ENCODE measurements around the gene PTS.

PTS gene

DNA sequence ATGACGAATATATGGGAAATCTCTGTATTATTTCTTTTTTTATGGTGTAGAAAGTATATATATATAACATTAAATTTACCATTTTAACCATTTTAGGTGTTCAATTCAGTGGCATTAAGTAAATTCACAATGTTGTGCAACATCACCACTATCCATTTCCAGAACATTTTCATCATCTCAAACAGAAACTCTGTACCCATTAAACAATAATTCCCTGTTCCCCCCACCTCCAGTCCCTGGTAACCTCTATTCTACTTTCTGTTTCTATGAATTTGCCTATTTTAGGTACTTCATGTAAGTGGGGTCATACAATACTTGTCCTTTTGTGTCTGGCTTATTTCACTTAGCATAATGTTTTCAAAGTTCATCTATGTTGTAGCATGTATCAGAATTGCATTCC is 15.3 kb upstream of the PTS start:
- Mint-ChIP-seq H3K36me3 (ENCODE audit: insufficient read depth) (no peaks in the 10 kb centered on the region), H3K4me3 (no peak overlapping the region), H3K4me1 (ENCODE audit: low read depth in 2 of 2) (peaks cover 3 to 8% of the 10 kb centered on the region in 2 donors), H3K9me3 (no peaks in the 10 kb centered on the region), H3K27ac (no peak overlapping the region), H3K27me3 (peaks cover 0 to 9% of the 10 kb centered on the region in 2 donors)
- no peak for ATAC-seq (replicated peaks)
- DNase-seq = no peak

DNA sequence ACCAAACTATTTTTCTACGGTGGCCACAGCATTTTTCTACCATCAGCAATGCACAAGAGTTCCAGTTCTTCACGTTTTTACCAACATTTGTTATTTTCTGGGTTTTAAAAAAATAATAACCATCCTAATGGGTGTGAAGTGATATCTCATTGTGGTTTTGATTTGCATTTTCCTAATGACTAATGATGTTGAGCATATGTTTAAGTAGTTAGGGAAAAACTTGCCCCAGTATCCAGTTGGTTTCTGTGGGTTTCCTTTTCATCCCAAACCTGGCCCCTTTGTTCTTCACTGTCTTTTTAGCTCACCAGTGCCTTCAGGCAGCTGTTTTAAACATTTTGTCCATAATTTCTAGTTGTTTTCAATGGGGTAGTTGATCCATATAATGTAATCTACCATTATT is 14.7 kb upstream of the PTS start:
- Mint-ChIP-seq H3K9me3 (no peaks in the 10 kb centered on the region), H3K4me1 (ENCODE audit: low read depth in 2 of 2) (peaks cover 3 to 8% of the 10 kb centered on the region in 2 donors), H3K27ac (no peak overlapping the region), H3K4me3 (peak overlapping the region in 1 of 2 donors; percentile 31), H3K27me3 (peaks cover 0 to 9% of the 10 kb centered on the region in 2 donors), H3K36me3 (ENCODE audit: insufficient read depth) (no peaks in the 10 kb centered on the region)
- ATAC-seq (replicated peaks) (peak; percentile 37), DNase-seq (no peak)

GRCh38 chr11:112212290-112212689 is 13.9 kb upstream of the PTS start:
- H3K27me3 Mint-ChIP-seq = peaks cover 0 to 9% of the 10 kb centered on the region in 2 donors

DNA sequence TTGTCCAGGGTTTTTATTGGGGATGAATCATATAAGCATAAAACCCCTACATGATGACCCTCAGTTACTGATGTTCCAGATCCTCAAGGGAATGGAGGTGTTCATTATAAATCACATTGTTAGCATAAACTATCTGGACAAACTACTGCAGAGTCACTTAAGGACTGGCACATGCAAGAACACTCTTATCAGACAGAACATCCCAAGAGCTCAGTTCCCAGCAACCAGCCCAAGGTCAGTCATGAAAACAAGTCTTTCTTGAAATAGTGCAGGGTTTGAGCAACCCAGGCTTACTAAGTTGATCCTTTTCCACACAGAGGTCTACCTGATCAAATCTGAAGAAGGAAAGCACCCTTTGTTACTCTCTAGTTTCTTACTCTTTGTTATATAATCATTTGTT is 13.5 kb upstream of the PTS start:
- Mint-ChIP-seq H3K4me1 (ENCODE audit: low read depth in 2 of 2) (peaks cover 3 to 8% of the 10 kb centered on the region in 2 donors), H3K27ac (no peak overlapping the region), H3K36me3 (ENCODE audit: insufficient read depth) (no peaks in the 10 kb centered on the region), H3K9me3 (no peaks in the 10 kb centered on the region), H3K27me3 (peaks cover 0 to 9% of the 10 kb centered on the region in 2 donors), H3K4me3 (no peak overlapping the region)
- DNase-seq (no peak), ATAC-seq (replicated peaks) (no peak)

More at GRCh38 chr11:112212290-112212689, 13.9 kb upstream of the PTS start:
- Mint-ChIP-seq H3K36me3 (ENCODE audit: insufficient read depth) (no peaks in the 10 kb centered on the region), H3K4me3 (no peak overlapping the region), H3K27ac (no peak overlapping the region), H3K4me1 (ENCODE audit: low read depth in 2 of 2) (peaks cover 3 to 8% of the 10 kb centered on the region in 2 donors), H3K9me3 (no peaks in the 10 kb centered on the region)
- ATAC-seq (replicated peaks) (no peak), DNase-seq (no peak)

GRCh38 chr11:112213753-112214152 is 12.5 kb upstream of the PTS start:
- peaks cover 3 to 8% of the 10 kb centered on the region in 2 donors for H3K4me1 Mint-ChIP-seq (ENCODE audit: low read depth in 2 of 2)
- H3K4me3 Mint-ChIP-seq = no peak overlapping the region
- no peak for DNase-seq
- H3K9me3 Mint-ChIP-seq = no peaks in the 10 kb centered on the region
- H3K27ac Mint-ChIP-seq = no peak overlapping the region
- peaks cover 0 to 8% of the 10 kb centered on the region in 2 donors for H3K27me3 Mint-ChIP-seq
- H3K36me3 Mint-ChIP-seq (ENCODE audit: insufficient read depth) = no peaks in the 10 kb centered on the region
- ATAC-seq (replicated peaks) = no peak

- Mint-ChIP-seq H3K27me3 (no peaks in the 10 kb centered on the region), H3K9me3 (no peaks in the 10 kb centered on the region), H3K4me3 (no peak overlapping the region), H3K4me1 (ENCODE audit: low read depth in 2 of 2) (peaks cover 5 to 8% of the 10 kb centered on the region in 2 donors), H3K27ac (peak overlapping the region in 1 of 2 donors; percentile 25), H3K36me3 (ENCODE audit: insufficient read depth) (no peaks in the 10 kb centered on the region)
- no peak for ATAC-seq (replicated peaks)
- DNase-seq = no peak
Measured at GRCh38 chr11:112215621-112216020, 10.6 kb upstream of the PTS start.

DNA sequence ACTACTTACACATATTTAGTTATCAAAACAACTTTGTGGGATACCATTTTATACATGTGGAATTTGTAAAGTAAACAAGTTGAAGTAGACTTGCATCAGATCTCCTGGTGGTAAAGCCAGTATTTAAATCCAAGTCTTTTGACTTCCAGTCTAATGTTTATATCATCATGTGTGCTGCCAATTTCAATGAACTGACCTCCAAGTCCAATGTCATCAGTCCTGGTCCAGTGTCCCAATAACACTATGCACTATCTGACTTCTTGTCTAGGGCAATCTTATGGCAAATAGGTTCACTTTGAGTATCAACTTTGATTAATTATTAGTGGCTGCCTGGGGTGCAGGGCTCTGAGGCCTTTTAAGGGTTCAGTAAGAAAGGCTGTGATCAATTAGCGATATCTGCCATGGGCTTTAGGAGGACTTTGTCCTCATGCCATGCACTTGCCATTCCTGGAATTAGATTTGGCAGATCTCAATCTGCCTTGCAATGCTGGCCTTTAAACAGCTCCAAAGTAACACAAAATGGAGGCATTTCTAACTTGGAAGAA is 9.6 kb upstream of the PTS start:
- Mint-ChIP-seq H3K4me1 (ENCODE audit: low read depth in 2 of 2) (peaks cover 2 to 4% of the 10 kb centered on the region in 2 donors), H3K4me3 (no peak overlapping the region), H3K27me3 (no peaks in the 10 kb centered on the region), H3K36me3 (ENCODE audit: insufficient read depth) (no peaks in the 10 kb centered on the region), H3K9me3 (no peaks in the 10 kb centered on the region), H3K27ac (peak overlapping the region in 1 of 2 donors; percentile 25)
- ATAC-seq (replicated peaks) (no peak), DNase-seq (no peak)

- H3K27ac Mint-ChIP-seq = no peak overlapping the region
- no peaks in the 10 kb centered on the region for H3K9me3 Mint-ChIP-seq
- H3K36me3 Mint-ChIP-seq (ENCODE audit: insufficient read depth) = no peaks in the 10 kb centered on the region
- no peaks in the 10 kb centered on the region for H3K27me3 Mint-ChIP-seq
- peaks cover 0 to 2% of the 10 kb centered on the region in 2 donors for H3K4me1 Mint-ChIP-seq (ENCODE audit: low read depth in 2 of 2)
- ATAC-seq (replicated peaks) (peak; percentile 100), DNase-seq (peak; percentile 51 to 56 (median 54))
- no peak overlapping the region for H3K4me3 Mint-ChIP-seq
Measured at GRCh38 chr11:112219476-112220232, 6.6 kb upstream of the PTS start.

- ATAC-seq (replicated peaks) = no peak
- Mint-ChIP-seq H3K4me1 (ENCODE audit: low read depth in 2 of 2) (peaks cover 0 to 2% of the 10 kb centered on the region in 2 donors), H3K9me3 (no peaks in the 10 kb centered on the region), H3K27me3 (no peaks in the 10 kb centered on the region), H3K36me3 (ENCODE audit: insufficient read depth) (peaks cover 6% of the 10 kb centered on the region), H3K27ac (no peak overlapping the region), H3K4me3 (no peak overlapping the region)
- no peak for DNase-seq
Measured at GRCh38 chr11:112221274-112221835, 4.9 kb upstream of the PTS start.

DNA sequence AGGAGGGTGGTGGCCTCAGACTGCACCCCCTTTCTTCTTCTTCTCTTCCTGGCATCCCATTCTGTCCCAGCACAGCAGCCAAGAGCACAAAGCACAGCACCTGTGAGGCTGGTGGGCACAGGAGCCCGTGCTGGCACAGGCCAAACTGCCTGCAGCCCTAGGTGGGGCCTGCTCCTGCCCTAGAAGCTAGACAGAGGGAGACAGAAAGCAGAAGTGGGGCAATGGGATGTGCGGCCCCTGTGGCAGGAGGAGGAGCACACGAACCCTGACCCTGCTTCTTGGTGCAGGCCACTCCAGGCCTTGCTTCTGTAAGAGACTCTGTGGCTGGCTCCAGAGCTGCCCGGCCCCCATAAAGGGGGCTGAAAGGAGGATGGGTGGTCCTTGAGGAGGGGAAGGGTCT is 3.9 kb upstream of the PTS start:
- H3K4me1 Mint-ChIP-seq (ENCODE audit: low read depth in 2 of 2) = peaks cover 7 to 8% of the 10 kb centered on the region in 2 donors
- H3K27ac Mint-ChIP-seq = no peak overlapping the region
- DNase-seq = no peak
- no peak for ATAC-seq (replicated peaks)
- no peaks in the 10 kb centered on the region for H3K27me3 Mint-ChIP-seq
- no peak overlapping the region for H3K4me3 Mint-ChIP-seq
- no peaks in the 10 kb centered on the region for H3K9me3 Mint-ChIP-seq
- peaks cover 8% of the 10 kb centered on the region for H3K36me3 Mint-ChIP-seq (ENCODE audit: insufficient read depth)

- peaks cover 11% of the 10 kb centered on the region for H3K36me3 Mint-ChIP-seq (ENCODE audit: insufficient read depth)
- ATAC-seq (replicated peaks) = no peak
Measured at GRCh38 chr11:112223121-112223520, 3.1 kb upstream of the PTS start.

GRCh38 chr11:112223754-112224532 is 2.3 kb upstream of the PTS start:
- H3K36me3 Mint-ChIP-seq (ENCODE audit: insufficient read depth) = peaks cover 16% of the 10 kb centered on the region

More at GRCh38 chr11:112223121-112223520, 3.1 kb upstream of the PTS start:
- Mint-ChIP-seq H3K4me3 (no peak overlapping the region), H3K27ac (no peak overlapping the region), H3K4me1 (ENCODE audit: low read depth in 2 of 2) (peaks cover 13 to 14% of the 10 kb centered on the region in 2 donors), H3K27me3 (no peaks in the 10 kb centered on the region), H3K9me3 (no peaks in the 10 kb centered on the region)
- no peak for DNase-seq

DNA sequence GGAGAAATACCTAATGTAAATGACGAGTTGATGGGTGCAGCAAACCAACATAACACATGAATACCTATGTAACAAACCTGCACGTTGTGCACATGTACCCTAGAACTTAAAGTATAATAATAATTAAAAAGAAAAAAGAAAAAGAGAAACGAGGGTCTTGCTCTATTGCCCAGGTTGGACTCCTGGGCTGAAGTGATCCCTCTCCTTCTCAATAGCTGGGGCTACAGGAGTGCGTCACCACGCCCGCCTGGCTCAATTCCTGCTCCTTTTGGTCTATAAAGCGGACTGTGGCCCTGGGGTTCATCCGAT is 521 bp upstream of the PTS start:
- DNase-seq = no peak
- Mint-ChIP-seq H3K9me3 (no peaks in the 10 kb centered on the region), H3K4me3 (peak overlapping the region; percentile 86 to 89), H3K36me3 (ENCODE audit: insufficient read depth) (peaks cover 24% of the 10 kb centered on the region), H3K4me1 (ENCODE audit: low read depth in 2 of 2) (peaks cover 17 to 19% of the 10 kb centered on the region in 2 donors), H3K27ac (peak overlapping the region; percentile 97 to 98), H3K27me3 (no peaks in the 10 kb centered on the region)
- no peak for ATAC-seq (replicated peaks)

More at GRCh38 chr11:112223754-112224532, 2.3 kb upstream of the PTS start:
- Mint-ChIP-seq H3K27ac (no peak overlapping the region), H3K27me3 (no peaks in the 10 kb centered on the region), H3K4me1 (ENCODE audit: low read depth in 2 of 2) (peaks cover 17 to 19% of the 10 kb centered on the region in 2 donors), H3K4me3 (no peak overlapping the region), H3K9me3 (no peaks in the 10 kb centered on the region)
- DNase-seq (no peak), ATAC-seq (replicated peaks) (no peak)

Measured in effector memory CD8-positive, alpha-beta T cell (primary cell).